Ishikawa (cell line): ENCODE results near the gene C12orf75.

Experiments
- CEBPB ChIP-seq: IDR thresholded peaks from 2 replicates; pipeline ENCODE4 v1.6.1; 2012
- CREB1 ChIP-seq: IDR thresholded peaks from 2 replicates; pipeline ENCODE4 v1.6.1; 2012; ENCODE audit warnings: low read depth
- EGR1 ChIP-seq: IDR thresholded peaks from 2 replicates; pipeline ENCODE4 v1.6.1; 2012
- EP300 ChIP-seq: IDR thresholded peaks from 2 replicates; pipeline ENCODE4 v1.6.1; 2012; ENCODE audit warnings: borderline replicate concordance
- FOXM1 ChIP-seq: IDR thresholded peaks from 2 replicates; pipeline ENCODE4 v1.6.1; 2012; ENCODE audit warnings: low read depth, borderline replicate concordance
- NFIC ChIP-seq: IDR thresholded peaks from 2 replicates; pipeline ENCODE4 v1.6.1; 2012
- RAD21 ChIP-seq: IDR thresholded peaks from 2 replicates; pipeline ENCODE4 v1.6.1; 2012; ENCODE audit warnings: low read depth
- TAF1 ChIP-seq: IDR thresholded peaks from 2 replicates; pipeline ENCODE4 v1.6.1; 2012; ENCODE audit warnings: low read depth, mild to moderate bottlenecking
- TCF12 ChIP-seq: IDR thresholded peaks from 2 replicates; pipeline ENCODE4 v1.6.1; 2012; ENCODE audit warnings: low read depth
- TEAD4 ChIP-seq: IDR thresholded peaks from 2 replicates; pipeline ENCODE4 v1.6.1; 2012
- YY1 ChIP-seq: IDR thresholded peaks from 2 replicates; pipeline ENCODE4 v1.6.1; 2012; ENCODE audit warnings: low read depth
- ZBTB7A ChIP-seq: IDR thresholded peaks from 2 replicates; pipeline ENCODE4 v1.6.1; 2012; ENCODE audit warnings: low read depth
- TF ChIP-seq, protein P1 (sequence below): IDR thresholded peaks from 2 replicates; pipeline ENCODE4 v1.6.1; 2012
- TF ChIP-seq, protein P2 (sequence below): IDR thresholded peaks from 2 replicates; pipeline ENCODE4 v1.6.1; 2012; ENCODE audit warnings: low read depth, mild to moderate bottlenecking
- TF ChIP-seq, protein P3 (sequence below): IDR thresholded peaks from 2 replicates; pipeline ENCODE4 v1.6.1; 2012

C12orf75 gene

DNA sequence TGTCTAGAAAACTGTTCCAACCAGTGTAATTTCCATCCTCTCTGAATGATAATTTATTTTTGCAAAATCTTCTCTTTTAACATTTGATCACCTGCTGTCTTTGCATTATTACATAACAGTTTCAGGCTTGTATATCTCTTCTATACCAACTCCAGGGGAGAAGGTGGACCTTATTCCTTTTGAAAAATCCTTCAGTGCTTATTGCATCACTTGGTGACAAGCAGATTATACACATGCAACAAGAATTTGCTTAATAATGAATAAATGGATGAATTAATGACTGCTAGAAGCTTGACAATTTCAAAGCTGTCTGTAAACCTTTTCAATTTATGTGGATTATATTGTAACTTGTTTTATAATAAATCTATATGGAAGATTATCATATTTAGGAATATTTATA, 37.3 kb upstream of the C12orf75 start:
- TF ChIP-seq ZBTB7A (no peak), TEAD4 (no peak), FOXM1 (no peak)
- TF ChIP-seq, protein P1, sequence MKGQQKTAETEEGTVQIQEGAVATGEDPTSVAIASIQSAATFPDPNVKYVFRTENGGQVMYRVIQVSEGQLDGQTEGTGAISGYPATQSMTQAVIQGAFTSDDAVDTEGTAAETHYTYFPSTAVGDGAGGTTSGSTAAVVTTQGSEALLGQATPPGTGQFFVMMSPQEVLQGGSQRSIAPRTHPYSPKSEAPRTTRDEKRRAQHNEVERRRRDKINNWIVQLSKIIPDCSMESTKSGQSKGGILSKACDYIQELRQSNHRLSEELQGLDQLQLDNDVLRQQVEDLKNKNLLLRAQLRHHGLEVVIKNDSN, result no peak
- TF ChIP-seq, protein P2, sequence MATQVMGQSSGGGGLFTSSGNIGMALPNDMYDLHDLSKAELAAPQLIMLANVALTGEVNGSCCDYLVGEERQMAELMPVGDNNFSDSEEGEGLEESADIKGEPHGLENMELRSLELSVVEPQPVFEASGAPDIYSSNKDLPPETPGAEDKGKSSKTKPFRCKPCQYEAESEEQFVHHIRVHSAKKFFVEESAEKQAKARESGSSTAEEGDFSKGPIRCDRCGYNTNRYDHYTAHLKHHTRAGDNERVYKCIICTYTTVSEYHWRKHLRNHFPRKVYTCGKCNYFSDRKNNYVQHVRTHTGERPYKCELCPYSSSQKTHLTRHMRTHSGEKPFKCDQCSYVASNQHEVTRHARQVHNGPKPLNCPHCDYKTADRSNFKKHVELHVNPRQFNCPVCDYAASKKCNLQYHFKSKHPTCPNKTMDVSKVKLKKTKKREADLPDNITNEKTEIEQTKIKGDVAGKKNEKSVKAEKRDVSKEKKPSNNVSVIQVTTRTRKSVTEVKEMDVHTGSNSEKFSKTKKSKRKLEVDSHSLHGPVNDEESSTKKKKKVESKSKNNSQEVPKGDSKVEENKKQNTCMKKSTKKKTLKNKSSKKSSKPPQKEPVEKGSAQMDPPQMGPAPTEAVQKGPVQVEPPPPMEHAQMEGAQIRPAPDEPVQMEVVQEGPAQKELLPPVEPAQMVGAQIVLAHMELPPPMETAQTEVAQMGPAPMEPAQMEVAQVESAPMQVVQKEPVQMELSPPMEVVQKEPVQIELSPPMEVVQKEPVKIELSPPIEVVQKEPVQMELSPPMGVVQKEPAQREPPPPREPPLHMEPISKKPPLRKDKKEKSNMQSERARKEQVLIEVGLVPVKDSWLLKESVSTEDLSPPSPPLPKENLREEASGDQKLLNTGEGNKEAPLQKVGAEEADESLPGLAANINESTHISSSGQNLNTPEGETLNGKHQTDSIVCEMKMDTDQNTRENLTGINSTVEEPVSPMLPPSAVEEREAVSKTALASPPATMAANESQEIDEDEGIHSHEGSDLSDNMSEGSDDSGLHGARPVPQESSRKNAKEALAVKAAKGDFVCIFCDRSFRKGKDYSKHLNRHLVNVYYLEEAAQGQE, result no peak

DNA sequence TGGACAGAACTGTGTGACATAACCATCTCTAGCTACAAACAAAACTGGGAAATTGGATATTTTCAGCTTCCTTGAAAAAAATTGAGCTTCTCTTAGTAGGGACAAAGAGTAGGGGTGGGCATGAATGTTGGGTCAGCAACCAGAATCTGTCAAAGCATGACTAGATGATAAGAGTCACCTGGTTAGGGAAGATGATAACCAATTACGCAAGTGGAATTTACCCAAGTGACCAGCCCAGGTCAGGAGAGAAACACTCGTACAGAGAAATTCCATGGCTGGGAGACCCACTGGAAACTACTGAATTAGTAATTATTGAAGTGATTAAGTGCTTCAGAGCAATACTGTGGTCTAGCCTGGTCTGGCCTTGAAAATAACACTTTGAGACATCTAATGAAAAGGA, 36.3 kb upstream of the C12orf75 start:
- TF ChIP-seq RAD21, result no peak
- no peak for TF ChIP-seq YY1
- no peak for TF ChIP-seq CREB1
- no peak for TF ChIP-seq TCF12
- TF ChIP-seq ZBTB7A, result no peak
- TF ChIP-seq CEBPB, result no peak
- TF ChIP-seq, protein P1, result no peak
- TF ChIP-seq NFIC, result no peak
- TF ChIP-seq FOXM1, result no peak
- TF ChIP-seq, protein P2, result no peak

DNA sequence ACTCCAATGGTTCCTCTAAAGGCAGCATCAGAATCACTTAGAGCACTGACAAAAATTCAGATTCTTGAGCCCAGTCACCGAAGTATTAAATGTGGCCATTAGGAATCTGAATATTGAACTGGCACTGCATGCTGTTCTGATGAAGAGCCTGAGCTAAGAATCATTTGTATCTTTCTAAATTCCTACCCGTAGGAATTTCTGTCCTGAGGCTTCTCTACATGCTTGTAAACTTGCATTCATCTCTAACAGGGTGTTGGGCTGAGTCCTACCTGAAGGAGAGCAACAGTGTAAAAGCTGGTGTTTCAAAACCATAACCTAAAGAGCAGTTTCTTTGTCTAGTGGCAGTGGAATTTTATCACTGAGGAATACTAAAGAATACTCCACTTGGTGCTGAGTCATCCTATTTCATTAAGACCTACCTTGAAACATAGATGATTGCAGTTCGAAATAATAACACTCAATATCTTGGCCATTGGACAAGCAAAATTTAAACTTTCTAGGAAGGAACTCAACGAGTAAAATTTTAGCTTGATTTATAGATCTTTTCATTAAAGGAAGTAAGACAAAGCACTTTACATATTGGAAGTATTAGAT, 35.5 kb upstream of the C12orf75 start:
- no peak for TF ChIP-seq RAD21
- TF ChIP-seq EP300, result no peak
- TF ChIP-seq CREB1, result no peak
- TF ChIP-seq NFIC, result no peak
- no peak for TF ChIP-seq CEBPB
- TF ChIP-seq TEAD4, result no peak
- no peak for TF ChIP-seq ZBTB7A
- TF ChIP-seq, protein P3, sequence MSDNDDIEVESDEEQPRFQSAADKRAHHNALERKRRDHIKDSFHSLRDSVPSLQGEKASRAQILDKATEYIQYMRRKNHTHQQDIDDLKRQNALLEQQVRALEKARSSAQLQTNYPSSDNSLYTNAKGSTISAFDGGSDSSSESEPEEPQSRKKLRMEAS, result no peak
- no peak for TF ChIP-seq TCF12
- TF ChIP-seq, protein P2, result no peak
- TF ChIP-seq, protein P1, result no peak
- TF ChIP-seq TAF1, result no peak
- TF ChIP-seq EGR1, result no peak

DNA sequence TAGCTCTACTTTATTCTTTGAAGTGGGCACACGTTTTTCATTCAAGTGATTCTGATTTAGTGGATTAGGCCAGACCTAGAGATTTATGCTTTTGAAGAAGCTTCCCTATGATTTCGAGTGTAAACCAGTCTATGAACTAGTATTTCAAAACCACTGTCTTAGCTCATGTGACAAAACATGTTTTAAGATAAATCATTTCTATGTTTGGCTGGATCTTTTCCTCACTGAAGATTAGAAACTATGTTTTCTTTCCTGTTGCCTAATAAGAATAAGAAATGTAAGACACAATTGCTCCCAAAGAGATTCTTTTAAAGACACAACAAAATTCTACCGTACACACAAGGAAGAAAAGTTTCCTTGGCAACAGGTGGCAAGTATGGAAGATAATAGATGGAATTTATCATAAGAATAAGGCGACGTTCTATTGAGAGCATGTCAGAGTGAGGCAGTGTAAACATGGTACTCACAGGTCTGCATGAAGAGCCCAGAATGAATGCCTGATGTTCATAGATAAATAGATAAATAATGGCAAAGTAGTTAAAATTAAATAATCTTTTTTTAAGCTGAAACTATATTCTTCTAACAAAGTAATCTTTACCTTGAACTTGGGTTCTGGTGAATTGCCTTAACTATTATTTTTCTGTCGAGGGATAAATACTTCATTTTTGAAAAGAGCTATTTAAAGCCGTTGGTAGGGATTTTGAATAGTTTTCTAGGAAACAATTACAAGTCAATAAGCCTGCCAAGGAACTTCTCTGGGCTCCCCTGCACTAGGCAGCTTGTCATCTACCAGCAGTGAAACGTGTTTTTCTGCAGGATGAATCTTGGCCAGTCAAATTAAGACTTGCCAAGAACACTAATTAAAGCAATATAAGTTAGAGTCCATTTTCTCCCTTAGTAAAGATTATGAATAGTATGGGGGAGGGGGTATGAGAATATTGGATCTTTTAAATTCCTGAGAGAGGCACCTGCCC, 34.1 kb upstream of the C12orf75 start:
- TF ChIP-seq EGR1 (no peak), CEBPB (no peak), CREB1 (no peak), RAD21 (no peak), TAF1 (no peak), FOXM1 (no peak), TEAD4 (no peak), TCF12 (no peak)
- TF ChIP-seq, protein P3, result no peak
- TF ChIP-seq, protein P2, result no peak
